HS-5 (cell line): Measurements from ENCODE around the gene SLC35F3.
"Not testable (repeated sequence)": the region's sequence is repeated elsewhere in the genome, so short reads cannot be mapped to it uniquely, and the experiment has no call there.

ENCODE experiments used
- DNase-seq: peaks from one replicate; pipeline ENCODE4 v3.0.0-alpha.2; 2012; ENCODE audit warnings: low read depth

The SLC35F3 gene

DNA sequence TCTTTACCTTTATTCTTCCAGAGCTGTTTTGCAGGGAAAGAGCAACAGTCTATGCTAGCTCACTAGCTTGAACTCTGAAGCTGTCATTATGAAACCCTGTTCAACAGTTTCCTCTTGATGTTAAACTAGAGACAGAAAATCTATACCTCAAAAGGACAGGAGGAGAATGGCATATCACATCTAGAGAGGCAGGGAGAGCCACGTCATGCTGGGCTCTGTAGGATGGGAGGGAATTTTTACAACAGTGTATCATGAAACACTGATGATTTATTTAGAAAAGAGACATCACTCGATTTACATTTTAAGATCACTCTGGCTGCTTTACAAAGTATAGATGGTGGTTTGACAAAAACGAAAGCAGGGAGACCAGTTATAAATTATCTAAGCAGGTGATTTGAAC, 243.9 kb downstream of the SLC35F3 start:
- no peak for DNase-seq

DNA sequence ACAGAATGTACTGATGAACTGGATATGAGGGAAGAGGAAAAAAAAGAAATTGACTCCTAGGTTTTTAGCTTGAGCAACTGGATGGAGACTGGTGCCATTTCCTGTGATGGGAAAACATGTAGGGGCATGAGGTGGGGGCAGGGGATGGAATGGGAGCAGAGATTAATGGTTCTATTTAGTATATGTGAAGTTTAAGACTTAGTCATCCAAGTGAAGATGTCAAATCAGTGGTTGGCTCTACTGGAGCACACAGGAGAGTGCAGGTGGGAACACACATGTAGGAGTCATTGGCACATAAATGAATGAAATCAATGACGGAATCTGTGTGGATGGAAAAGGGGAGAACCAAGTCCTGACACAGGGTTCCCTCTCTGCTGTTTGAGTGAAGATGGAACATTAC, 244.3 kb downstream of the SLC35F3 start:
- no peak for DNase-seq

DNA sequence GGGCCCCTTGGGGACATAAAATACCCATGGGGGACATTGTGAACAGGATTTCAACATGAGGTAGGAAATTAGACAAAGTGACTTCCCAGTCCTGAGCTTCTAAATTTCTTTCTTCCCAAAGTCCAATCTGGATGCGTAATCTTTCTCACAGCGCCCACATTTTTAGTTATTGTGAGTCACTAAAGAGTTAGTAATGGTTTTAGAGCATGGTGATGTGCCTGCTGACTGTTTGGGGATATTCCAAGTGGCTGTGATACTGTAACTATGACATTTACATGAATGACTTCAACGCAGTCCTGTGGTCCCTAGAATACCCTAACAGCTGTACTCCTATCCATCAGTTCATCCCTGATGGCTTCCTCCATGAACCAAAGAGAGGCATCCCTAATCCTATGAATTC, 244.7 kb downstream of the SLC35F3 start:
- peak; percentile 37 for DNase-seq

DNA sequence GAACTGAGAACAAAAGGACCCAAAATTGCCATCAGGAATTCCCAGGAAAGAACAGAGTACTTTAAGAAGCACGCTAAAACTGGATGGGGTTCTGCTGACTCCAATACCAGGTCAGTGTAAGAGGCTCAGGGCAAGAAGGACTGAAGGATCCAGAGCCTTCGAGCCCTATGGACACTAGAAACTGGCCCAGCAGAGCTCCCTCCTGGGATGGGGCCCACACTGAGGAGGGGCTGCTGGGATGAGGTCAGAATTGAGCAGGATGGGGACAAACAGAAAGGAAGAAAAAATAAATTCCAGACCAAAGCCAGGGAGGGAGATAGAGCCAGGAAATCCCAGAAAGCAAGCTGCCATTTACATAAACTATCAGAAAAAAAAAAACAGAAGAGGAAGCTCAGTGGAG, 246.4 kb downstream of the SLC35F3 start:
- DNase-seq, result no peak

DNA sequence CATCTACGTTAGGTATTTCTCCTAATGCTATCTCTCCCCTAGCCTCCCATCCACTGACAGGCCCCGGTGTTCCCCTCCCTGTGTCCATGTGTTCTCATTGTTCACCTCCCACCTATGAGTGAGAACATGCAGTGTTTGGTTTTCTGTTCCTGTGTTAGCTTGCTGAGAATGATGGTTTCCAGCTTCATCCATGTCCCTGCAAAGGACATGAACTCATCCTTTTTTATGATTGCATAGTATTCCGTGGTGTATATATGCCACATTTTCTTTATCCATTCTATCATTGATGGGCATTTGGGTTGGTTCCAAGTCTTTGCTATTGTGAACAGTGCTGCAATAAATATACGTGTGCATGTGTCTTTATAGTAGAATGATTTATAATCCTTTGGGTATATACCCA, 247.9 kb downstream of the SLC35F3 start:
- not testable (repeated sequence) for DNase-seq

DNA sequence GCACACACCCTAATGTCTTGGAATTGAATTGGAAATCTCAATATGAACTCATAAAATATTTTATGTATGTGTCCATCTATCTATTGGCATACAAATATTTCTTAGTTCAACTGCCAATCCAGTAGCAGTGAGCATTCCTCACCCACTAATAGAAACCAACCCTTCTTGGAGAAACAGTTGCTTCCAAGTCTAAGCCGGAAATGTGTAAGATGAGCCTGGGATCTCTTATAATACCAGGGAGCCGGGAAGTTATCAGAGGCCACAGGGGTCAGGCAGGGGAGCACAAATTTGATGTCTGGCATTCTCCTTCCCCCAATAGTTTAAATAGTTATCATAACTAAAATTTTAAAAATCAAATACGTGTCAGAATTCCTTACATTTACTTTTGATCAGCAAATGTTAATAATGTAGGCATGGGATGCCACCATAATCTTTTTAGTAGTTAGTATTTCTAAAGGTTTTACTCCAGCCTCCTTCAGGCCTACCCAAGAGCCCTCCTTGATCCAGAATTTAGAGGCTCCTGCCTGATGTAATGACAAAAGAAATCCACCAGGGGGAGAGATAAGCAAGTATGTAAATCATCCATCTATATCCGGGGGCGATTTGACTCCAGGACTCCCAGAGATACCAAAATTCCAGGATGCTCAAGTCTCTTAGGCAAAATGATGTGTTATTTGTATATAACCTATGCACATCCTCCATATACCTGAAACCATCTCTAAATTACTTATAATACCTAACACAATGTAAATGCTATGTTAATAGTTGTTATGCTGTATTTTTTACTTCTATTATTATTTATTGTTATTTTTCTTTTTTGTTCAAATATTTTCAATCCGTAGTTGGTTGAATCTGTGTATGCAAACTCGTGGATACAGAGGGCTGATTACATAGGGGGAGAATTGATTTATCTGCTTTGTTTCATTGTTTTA, 250.1 kb downstream of the SLC35F3 start:
- DNase-seq, result peak; percentile 50

DNA sequence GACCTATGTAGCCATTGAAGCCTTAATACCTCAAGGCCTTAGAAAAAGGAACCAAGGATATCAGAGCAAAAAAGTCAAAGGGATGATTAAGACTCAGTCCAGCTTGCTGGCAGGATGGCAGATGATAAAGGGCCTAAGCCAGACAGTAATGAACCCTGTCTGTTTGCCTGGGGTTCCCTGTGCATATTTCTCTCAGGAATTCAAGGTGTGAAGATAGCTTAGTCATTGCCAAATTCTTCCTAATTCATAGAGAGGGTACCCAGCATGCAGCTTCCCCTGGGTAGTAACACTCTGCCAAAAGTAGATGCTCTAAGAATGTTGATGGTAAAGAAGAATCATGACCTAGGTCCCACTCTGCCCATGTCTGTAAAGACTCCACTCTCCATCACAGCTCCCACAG, 258.2 kb downstream of the SLC35F3 start:
- DNase-seq, result no peak

DNA sequence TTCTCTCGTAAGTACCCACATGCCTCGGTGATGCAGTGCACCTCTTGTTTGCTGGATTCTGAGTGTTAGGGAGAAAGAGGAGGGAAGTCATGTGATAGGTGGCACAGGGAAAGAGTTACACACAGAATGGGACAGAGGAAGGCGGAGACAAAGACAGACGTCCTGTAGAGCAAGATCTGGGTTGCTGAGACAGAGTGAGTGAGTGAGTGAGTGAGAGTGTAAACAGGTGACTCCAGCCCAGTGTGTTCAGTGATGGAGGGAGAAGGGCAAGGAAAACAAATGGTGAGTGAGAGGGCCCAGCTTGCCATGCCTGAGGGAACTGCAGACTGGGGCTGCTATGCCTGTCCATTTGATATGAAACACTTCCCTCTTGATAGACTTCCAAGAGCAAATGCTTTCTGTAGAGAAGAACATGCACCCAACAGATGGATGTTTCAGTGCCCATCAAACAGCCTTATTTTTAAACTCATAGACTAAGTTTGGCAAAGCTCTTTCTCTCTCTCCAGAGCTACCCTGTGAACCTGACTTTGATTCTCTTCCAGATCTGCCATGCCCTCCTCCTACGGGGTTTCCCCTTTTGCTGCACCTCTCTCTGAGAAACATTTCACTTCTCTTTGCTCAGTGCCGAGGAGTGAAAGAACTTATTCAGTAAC, 258.9 kb downstream of the SLC35F3 start:
- no peak for DNase-seq

DNA sequence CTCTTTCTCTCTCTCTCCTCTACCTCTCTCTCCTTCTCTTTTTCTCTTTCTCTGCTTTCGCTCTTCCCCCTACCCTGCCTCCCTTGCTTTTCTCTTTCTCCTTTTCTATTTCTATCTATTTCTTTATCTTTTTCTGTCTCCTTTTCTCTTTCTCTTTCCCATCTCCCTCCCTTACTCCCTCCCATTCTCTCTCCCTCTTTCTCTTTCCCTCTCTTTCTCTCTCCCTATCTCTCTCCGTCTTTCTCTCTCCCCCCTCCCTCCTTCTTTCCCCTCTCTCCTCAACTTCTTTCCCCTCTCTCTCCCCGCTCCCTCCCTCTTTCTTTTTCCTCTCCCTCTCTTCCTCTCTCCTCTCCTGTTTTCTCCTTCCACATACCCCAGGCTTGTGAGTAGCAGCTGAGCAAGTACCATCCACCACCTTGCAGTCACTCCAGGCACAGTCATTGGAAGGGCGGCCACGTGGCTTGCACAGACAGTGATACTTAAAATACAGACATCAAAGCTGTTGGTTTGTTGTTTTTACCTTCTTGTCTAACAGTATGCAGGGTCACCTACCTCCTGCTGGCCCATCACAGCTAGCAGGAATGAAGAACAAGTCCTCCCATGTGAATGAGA, 259.7 kb downstream of the SLC35F3 start:
- no peak for DNase-seq

DNA sequence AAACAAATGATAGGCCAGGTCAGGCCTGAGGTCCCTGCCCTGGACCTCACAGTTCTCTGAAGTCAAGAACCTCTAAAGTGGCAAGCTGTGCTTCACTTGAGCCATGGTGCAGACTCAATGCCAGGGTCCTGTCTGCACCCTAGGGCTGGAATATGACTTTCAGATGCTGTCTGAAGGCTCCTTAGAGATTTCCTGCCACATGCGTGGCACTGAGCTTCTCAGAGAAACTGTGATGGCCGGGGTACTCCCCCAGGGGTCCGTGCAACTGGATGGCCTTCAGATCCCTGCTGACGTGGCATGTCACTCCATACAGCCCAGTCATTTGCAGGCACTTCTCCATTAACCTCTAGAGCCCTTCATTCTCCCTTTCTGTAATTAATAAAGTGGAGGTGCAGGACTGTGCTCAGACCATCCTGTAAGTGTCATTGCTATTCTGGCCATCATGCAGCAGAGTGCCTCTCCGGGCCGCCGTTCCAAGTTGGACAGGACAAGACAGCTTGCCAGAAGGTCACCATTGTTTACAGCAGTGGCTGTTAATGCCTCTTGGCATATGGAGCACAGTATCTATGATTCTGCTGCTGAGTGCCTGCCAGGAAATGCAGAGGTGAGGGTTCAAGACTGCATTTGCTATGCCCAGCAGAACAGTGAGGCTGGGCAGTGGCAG, 263.7 kb downstream of the SLC35F3 start:
- no peak for DNase-seq

DNA sequence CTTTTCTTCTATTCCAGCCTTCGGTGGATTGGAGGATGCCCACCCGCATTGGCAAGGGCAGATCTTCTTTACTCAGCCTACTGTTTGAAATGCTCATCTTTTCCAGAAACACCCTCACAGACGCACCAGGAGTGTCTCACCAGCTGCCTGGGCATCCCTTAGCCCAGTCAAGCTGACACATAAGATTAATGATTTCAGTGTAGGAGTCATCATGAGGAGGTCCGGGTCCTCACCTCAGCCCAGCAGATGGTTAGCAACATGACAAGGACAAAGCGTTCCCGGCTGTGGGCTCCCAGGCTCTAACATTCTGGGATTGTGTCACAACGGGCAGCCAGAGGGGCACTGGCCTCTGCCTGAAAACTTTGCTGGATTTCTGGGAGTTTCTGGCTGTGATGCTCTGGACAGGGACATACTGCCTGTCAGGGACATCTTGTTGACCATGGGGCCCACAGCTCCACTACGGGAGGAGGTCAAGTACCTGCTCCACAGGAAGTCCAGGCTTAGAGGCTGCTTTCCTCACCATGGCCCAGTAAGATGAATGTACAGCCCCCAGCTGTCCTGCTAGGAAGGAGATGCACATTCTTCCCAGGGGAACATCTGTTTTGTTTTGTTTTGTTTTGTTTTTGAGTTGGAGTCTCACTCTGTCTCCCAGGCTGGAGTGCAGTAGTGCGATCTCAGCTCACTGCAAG, 264.8 kb downstream of the SLC35F3 start:
- no peak for DNase-seq

DNA sequence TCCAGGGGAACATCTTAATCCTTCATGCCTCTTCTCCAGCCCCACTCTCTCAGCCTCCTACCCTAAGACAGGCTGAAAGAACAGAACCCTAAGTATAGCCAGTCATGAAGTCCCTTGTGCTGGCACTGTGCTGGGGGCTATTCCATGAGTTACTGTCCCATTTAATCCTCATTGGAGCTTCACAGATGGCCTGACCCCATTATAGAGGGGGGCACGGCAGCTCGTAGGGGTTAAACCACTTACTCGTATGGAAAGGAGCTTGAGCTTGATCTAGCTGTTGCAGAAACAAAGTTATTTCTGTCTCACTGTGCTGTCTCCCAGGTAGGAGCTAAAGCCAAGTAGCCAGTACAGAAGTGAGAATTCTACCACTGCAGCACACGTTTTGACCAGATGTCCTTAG, 265.6 kb downstream of the SLC35F3 start:
- no peak for DNase-seq

DNA sequence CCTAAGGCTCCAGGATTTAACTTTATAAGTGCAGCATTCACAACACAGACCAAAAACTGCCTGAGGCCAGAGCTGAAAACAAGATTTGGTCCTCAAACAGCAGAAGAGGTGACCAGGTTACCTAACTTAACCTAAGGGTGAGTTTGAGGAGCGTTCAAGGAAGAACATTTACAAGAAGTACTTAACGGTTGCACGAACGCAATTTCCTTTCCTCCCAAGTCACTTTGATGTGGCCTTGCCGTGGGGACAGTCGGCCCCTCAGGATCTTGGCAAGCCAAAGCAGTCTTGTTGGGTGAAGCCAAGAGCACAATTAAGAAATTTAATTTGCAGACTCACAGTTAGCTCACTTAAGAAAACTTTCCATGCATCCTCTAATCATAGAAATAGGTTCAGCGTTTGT, 266.1 kb downstream of the SLC35F3 start:
- DNase-seq, result no peak

DNA sequence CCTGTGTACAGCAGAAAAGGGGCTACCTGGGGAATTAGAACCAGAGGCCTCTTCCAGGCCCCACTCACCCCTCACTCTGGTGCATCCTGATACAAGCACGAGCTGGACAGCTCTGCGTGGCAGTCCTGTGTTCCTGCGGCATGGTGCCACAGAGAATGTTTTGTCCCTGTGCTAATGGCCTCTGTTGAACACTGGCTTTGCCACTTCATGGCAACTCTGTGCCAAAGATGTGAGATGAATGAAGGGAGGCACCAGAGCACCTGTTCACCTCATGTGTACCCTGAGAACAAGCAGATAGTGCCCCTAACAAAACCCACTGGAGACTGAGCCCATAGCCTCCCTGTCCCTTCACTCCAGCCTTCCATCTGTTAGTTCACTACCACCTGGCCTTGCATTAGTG, 269.5 kb downstream of the SLC35F3 start:
- DNase-seq, result no peak

DNA sequence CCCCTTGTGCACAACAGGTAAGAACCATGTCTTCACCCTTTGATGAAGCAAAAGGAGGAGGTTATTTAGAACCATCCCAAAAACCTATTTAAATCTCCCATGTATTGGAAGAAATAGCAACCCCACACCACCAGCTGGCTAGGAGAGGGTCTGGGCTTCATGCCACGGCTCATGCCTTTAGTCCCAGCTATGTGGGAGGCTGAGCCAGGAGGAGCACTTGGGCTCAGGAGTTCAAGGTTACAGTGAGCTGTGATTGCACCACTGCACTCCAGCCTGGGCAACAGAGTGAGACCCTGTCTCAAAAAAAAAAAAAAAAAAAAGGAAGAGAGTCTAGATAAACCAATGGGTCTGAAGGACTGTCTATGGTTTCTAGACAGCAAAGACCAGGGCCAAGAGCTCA, 270.9 kb downstream of the SLC35F3 start:
- DNase-seq, result no peak

DNA sequence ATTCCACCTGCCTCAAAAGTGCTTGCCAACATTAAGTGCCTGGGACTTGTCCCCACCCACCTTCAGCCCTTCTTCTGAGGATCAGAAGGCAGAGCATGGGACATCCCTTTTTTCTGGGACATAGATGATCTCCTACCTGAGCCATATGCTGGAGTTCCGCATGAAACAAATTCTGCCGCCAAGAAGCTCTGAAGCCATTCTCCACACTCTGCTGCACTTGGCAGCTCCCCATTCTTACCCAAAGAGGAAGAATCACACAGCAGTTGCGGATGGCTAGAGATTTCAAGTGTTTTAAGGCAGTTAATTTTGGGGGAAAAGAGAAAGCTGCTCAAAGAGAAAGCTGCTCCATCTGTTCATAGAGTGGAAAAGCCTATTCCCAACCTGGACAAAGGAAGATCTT, 271.5 kb downstream of the SLC35F3 start:
- DNase-seq, result no peak

DNA sequence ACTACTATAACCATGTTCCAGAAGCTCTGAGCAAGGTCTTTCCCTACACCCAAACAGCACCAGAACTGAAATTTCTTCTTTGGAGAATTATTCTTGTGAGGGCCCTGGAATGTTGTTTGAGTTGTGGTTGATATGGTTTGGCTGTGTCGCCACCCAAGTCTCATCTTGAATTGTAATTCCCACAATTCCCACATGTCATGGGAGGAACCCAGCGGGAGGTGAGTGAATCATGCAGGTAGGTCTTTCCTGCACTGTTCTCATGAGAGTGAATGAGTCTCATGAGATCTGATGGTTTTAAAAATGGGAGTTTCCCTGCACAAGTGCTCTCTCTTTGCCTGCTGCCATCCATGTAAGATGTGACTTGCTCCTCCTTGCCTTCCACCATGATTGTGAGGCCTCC, 272.4 kb downstream of the SLC35F3 start:
- DNase-seq, result not testable (repeated sequence)

DNA sequence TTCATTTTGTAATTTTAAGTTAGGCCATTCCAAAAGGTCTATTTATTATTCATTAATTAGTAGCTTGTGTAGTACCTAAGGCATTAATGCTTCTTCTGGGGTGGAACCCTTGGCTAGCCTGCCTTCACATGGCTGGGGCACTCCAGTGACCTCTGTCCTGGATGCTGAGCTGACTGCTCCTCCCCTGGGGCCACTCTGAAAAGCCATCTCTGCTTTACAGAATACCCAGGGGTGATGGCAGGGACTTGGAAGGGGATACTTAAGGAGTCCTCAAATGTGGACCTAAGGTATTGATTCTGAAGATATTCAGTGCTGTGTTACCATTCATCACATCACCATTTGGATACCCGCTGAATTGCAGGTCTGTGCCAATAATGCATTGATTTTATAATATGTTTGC, 281.0 kb downstream of the SLC35F3 start:
- DNase-seq, result no peak

DNA sequence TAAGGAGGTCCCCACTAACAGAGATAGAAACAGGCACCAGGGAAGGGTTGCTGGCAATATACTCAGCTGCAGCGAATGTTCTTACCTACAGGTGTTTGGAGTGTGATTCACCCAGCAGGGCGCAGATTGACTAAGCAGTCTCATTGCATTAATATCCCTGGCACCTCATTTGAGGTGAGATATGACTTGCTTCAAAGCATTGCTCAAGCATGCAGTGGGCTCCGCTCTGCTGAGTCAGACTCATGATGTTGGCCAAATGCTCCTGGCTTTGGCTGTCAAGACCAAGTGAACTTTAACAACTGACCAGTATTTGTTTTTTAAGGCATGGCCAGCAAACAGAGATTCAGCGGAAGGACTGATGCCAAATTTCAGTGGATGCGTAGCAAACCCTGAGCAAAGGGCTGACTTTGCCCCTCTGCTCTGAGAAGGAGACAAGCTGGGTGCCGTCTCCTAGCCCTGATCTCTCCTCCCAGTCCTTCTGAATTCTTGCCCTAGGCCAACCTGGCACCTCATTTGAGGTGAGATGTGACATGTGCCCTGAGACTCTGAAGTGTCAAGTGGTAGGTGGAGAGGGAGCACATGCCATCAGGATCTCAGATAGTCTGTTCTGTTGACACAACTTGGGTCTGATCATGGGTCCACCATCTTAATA, 281.7 kb downstream of the SLC35F3 start:
- peak; percentile 43 for DNase-seq

DNA sequence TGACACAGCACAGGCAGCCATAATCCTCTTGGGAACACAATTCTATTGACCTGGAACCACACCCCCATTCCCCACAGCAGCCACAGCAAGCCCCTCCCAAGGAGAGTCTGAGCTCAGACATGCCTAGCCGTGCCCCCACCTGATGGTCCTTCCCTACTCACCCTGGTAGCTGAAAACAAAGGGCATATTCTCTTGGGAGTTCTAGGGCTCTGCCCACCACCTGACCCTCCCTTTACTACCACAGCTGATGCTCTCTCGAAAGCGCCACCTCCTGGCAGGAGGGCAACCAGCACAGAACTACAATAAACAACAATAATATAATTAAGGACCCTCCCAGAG, 283.9 kb downstream of the SLC35F3 start:
- DNase-seq, result no peak

DNA sequence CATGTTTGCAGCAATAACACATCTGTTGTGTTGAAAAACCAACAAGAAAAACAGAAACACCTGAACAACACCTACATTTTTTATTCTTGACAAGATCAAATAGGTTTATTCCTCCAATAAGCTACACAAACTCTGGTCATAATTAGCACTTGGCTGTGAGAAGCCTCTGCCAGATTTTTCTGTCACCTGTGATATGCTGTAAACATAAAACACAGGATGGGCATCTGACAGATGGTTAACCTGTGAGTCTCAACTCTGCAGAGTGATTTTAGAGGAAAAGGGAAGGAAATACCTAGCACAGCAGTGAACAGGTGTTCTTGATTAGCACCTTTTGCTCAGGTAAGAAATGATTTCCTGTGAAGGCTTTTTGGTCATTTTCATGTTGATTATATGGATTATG, 293.4 kb downstream of the SLC35F3 start:
- DNase-seq, result no peak
